ENCODE results near the gene NCAN. TPM values are rescaled to one million over a fixed set of nuclear protein-coding genes. Genes with fewer than 3 reads are reported as not detected.

NCAN gene
- not detected for total RNA-seq

DNA sequence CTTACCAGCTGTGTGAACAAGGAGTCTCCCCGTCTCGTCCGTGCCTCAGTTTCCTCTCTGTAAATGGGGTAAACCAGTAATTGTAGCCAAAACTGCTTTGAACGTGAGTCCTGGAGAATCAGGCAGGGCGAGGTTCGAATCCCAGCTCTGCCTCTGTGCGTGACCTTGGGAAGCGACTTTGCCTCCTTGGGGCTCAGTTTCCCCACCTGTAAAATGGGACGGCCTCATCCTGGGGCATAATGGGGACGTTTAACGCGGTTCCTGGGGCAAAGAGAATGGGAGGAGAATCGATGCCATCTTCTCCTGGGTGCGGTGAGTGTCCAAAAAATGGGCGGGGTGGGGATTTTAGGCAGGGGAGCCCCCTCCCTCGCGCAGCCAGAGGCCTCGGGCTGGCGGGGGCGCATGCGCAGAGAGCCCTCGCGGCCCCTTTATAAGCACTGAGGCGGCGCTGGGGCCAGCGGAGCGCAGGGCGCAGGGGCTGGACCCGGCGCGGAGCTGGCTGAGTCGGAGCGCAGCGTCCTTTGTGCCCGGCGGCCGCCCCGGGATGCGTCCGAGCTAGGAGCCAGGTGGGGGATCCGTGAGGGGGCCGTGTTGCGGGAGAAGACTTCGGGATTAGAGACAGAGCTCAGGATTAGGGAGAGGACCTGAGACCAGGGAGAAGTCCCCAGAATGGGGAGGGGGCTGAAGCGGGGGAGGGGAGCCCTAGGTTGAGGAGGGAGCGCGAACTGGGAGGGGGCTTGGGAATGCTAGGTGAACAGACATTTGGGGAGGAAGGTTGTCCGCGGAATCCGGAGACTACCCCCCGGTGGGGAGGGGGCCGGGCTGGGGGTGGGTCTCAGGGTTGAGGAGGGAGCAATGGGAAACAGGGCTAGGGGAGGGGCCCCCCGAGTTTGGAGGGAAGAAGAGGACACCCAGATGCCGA is at the start of gene NCAN:
NCAN (plus strand) TSS at position 460 of the 922 bp plus-strand sequence. CDS start 4,996 bp downstream, outside the sequence.
- Histone ChIP-seq H3K27me3 (ENCODE audit: control insufficient read depth in 3 of 3, insufficient read depth in 3 of 3, low read length in 3 of 3) (peaks cover 55 to 72% (median 58%) of the 10 kb centered on the region in 3 donors), H3K9ac (ENCODE audit: low read depth in 1 of 3, low read length in 3 of 3) (no peak within 1 kb of the TSS), H3K4me1 (ENCODE audit: control insufficient read depth in 3 of 3, insufficient read depth in 3 of 3, low read length in 3 of 3) (peaks cover 0 to 5% (median 0%) of the 10 kb centered on the region in 3 donors), H3K36me3 (ENCODE audit: control insufficient read depth in 3 of 3, insufficient read depth in 3 of 3, low read length in 3 of 3) (no peaks in the 10 kb centered on the region), H3K27ac (ENCODE audit: low read depth, low read length) (no peak within 1 kb of the TSS), H3K4me3 (ENCODE audit: low read length in 3 of 3) (no peak within 1 kb of the TSS), H3K9me3 (ENCODE audit: control insufficient read depth in 3 of 3, low read length in 3 of 3) (no peaks in the 10 kb centered on the region)

DNA sequence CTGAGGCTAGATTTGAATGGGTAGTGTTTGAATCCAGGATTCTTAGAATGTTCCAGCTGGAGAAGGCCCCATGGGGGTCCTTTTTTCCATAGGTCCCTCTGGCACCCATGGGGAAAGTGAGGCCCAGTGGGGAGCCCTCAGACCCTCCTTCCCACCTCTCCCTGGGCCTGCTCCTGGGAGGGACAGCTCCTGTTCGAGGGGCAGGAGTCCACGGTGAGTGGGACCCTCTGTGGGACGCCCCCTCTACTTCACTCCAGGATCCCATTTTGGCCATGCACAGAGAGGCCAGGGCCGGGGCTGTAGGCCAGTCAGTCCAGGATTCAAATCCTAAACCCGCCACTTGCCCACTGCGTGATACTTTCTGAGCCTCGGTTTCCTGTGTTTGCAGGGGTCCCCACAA is 49.3 kb upstream of the NCAN start:
- no peak overlapping the region for H3K27ac ChIP-seq (ENCODE audit: low read depth, low read length)
- H3K36me3 ChIP-seq (ENCODE audit: control insufficient read depth in 3 of 3, insufficient read depth in 3 of 3, low read length in 3 of 3) = no peaks in the 10 kb centered on the region
- H3K27me3 ChIP-seq (ENCODE audit: control insufficient read depth in 3 of 3, insufficient read depth in 3 of 3, low read length in 3 of 3) = no peaks in the 10 kb centered on the region
- no peak overlapping the region for H3K9ac ChIP-seq (ENCODE audit: low read depth in 1 of 3, low read length in 3 of 3)
- H3K9me3 ChIP-seq (ENCODE audit: control insufficient read depth in 3 of 3, low read length in 3 of 3) = no peaks in the 10 kb centered on the region
- no peak overlapping the region for H3K4me3 ChIP-seq (ENCODE audit: low read length in 3 of 3)
- no peaks in the 10 kb centered on the region for H3K4me1 ChIP-seq (ENCODE audit: control insufficient read depth in 3 of 3, insufficient read depth in 3 of 3, low read length in 3 of 3)

DNA sequence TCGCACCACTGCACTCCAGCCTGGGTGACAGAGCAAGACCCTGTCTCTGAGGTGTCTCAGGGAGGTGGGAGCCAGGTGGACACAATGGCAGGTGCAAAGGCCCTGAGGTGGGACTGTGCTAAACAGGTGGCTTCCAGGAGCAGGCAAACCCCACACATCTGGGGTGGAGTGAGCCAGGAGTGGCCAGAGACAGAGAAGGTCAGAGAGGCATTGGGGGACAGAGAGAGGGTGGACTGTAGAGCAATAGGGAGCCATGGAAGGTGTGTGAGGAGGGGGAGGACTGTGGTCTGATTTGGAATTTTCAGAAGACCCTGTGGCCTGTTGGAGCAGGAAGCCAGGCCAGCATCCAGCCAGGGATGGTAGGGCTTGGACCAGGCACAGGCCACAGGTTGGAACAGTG is 46.4 kb upstream of the NCAN start:
- Histone ChIP-seq H3K4me3 (ENCODE audit: low read length in 3 of 3) (no peak overlapping the region), H3K9me3 (ENCODE audit: control insufficient read depth in 3 of 3, low read length in 3 of 3) (no peaks in the 10 kb centered on the region), H3K36me3 (ENCODE audit: control insufficient read depth in 3 of 3, insufficient read depth in 3 of 3, low read length in 3 of 3) (peaks cover 0 to 3% (median 0%) of the 10 kb centered on the region in 3 donors), H3K27me3 (ENCODE audit: control insufficient read depth in 3 of 3, insufficient read depth in 3 of 3, low read length in 3 of 3) (no peaks in the 10 kb centered on the region), H3K27ac (ENCODE audit: low read depth, low read length) (no peak overlapping the region), H3K9ac (ENCODE audit: low read depth in 1 of 3, low read length in 3 of 3) (no peak overlapping the region), H3K4me1 (ENCODE audit: control insufficient read depth in 3 of 3, insufficient read depth in 3 of 3, low read length in 3 of 3) (peaks cover 6 to 10% (median 7%) of the 10 kb centered on the region in 3 donors)

DNA sequence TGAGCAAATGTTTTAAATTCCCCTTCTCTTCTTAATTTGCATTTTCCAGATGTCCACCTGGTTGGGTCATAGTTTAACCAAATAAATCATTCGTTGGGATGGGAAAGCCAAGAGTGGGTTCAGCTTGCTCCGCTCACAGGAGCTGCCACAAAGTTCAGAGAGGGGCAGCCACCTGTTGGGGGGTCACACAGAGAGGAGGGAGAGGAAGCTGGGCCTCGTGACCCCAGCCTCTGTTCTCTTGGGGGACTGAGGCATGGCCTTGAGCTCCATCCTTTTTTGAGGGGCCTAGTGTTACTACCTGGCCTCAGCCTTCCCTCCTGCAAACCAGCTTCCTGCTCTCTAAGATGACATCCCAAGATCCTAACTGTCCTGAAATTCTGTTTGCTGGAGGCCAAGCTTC is 44.1 kb upstream of the NCAN start:
- Histone ChIP-seq H3K27me3 (ENCODE audit: control insufficient read depth in 3 of 3, insufficient read depth in 3 of 3, low read length in 3 of 3) (no peaks in the 10 kb centered on the region), H3K9ac (ENCODE audit: low read depth in 1 of 3, low read length in 3 of 3) (no peak overlapping the region), H3K9me3 (ENCODE audit: control insufficient read depth in 3 of 3, low read length in 3 of 3) (no peaks in the 10 kb centered on the region), H3K4me3 (ENCODE audit: low read length in 3 of 3) (no peak overlapping the region), H3K27ac (ENCODE audit: low read depth, low read length) (no peak overlapping the region), H3K36me3 (ENCODE audit: control insufficient read depth in 3 of 3, insufficient read depth in 3 of 3, low read length in 3 of 3) (peaks cover 0 to 3% (median 0%) of the 10 kb centered on the region in 3 donors), H3K4me1 (ENCODE audit: control insufficient read depth in 3 of 3, insufficient read depth in 3 of 3, low read length in 3 of 3) (peaks cover 20 to 28% (median 22%) of the 10 kb centered on the region in 3 donors)

DNA sequence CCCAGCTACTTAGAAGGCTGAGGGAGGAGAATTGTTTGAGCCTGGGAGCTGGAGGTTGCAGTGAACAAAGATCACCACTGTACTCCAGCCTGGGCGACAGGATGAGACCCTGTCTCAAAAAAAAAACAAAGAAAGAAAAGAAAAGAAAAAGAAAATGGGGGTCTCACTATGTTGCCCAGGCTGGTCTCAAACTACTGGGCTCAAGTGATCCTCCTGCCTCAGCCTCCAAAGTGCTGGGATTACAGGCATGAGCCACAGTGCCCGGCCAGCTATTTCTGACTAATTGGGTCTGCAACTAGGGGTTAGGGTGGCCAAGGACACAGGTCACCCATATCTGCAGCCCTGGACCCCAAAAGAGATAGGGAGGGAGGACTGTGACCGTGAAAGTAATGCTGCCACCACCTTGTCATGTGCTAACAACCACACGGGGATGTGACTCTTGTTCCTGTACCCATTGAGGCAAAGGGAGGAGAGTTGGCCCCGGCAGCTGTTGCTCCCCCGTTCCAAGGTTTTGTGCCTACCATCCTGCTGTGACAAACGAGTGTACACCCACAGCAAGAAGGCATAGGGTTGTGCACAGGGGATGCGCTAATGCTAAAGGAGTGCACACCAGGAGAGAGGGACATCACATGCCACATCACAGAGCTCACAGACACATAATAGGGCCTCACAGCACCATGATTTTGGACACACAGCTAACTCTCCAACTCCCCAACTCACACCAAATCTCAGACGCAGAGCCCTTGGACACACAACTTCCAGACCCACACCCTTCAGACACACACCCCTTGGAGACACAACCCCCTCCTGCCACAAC is 42.3 kb upstream of the NCAN start:
- Histone ChIP-seq H3K4me3 (ENCODE audit: low read length in 3 of 3) (peak overlapping the region; percentile 7 to 71 (median 70)), H3K9me3 (ENCODE audit: control insufficient read depth in 3 of 3, low read length in 3 of 3) (no peaks in the 10 kb centered on the region), H3K27me3 (ENCODE audit: control insufficient read depth in 3 of 3, insufficient read depth in 3 of 3, low read length in 3 of 3) (no peaks in the 10 kb centered on the region), H3K27ac (ENCODE audit: low read depth, low read length) (no peak overlapping the region), H3K4me1 (ENCODE audit: control insufficient read depth in 3 of 3, insufficient read depth in 3 of 3, low read length in 3 of 3) (peaks cover 20 to 28% (median 22%) of the 10 kb centered on the region in 3 donors), H3K9ac (ENCODE audit: low read depth in 1 of 3, low read length in 3 of 3) (peak overlapping the region in 2 of 3 donors; percentile 22 to 71), H3K36me3 (ENCODE audit: control insufficient read depth in 3 of 3, insufficient read depth in 3 of 3, low read length in 3 of 3) (peaks cover 0 to 3% (median 0%) of the 10 kb centered on the region in 3 donors)

DNA sequence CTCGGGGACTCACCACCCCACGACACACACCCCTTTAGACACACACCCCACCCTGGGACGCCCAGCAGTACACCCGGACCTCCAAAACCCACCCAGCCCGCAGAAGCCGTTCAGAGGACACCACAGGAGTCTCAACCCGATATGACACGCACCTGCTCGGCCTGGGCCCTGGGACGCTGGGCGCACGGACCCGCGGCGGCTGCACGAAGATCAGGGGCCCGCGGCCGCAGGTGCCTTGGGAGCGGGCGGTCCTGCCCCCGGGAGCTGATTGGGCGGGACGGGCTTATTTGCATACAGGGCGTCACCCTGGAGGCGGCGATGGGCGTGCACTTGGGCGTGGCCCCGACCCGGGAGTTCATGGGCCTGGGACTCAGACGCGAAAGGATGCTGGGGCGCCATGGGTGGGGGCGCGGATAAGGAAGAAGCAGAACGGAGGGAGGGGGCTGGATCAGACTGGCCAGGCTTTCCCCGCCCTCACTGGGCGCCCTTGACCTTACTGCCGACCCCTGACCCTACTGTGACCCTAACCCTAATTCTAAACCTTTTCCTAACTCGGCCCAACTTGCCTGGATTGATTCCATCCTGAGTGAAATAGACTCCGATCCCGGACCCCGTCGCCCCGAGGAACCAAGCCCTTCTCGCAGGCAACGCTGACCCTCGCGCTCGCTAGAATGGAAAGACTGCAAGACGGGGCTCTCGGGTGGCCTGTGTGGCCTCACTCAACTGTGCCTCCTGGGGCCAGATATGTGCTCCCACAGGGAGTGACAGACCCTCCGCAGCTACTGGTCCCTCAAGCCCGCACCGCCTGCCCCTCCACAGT is 41.5 kb upstream of the NCAN start, which contains the start of gene MEF2B:
MEF2B (minus strand) TSS at position 211 of the 820 bp plus-strand sequence. CDS start 19,528 bp downstream, outside the sequence.
- H3K4me1 ChIP-seq (ENCODE audit: control insufficient read depth in 3 of 3, insufficient read depth in 3 of 3, low read length in 3 of 3) = peaks cover 20 to 28% (median 22%) of the 10 kb centered on the region in 3 donors
- no peak within 1 kb of the TSS for H3K27ac ChIP-seq (ENCODE audit: low read depth, low read length)
- H3K9ac ChIP-seq (ENCODE audit: low read depth in 1 of 3, low read length in 3 of 3) = peak within 1 kb of the TSS; percentile 22 to 71 (median 23)
- peak within 1 kb of the TSS; percentile 7 to 71 (median 70) for H3K4me3 ChIP-seq (ENCODE audit: low read length in 3 of 3)
- H3K9me3 ChIP-seq (ENCODE audit: control insufficient read depth in 3 of 3, low read length in 3 of 3) = no peaks in the 10 kb centered on the region
- H3K36me3 ChIP-seq (ENCODE audit: control insufficient read depth in 3 of 3, insufficient read depth in 3 of 3, low read length in 3 of 3) = peaks cover 0 to 3% (median 0%) of the 10 kb centered on the region in 3 donors
- no peaks in the 10 kb centered on the region for H3K27me3 ChIP-seq (ENCODE audit: control insufficient read depth in 3 of 3, insufficient read depth in 3 of 3, low read length in 3 of 3)

DNA sequence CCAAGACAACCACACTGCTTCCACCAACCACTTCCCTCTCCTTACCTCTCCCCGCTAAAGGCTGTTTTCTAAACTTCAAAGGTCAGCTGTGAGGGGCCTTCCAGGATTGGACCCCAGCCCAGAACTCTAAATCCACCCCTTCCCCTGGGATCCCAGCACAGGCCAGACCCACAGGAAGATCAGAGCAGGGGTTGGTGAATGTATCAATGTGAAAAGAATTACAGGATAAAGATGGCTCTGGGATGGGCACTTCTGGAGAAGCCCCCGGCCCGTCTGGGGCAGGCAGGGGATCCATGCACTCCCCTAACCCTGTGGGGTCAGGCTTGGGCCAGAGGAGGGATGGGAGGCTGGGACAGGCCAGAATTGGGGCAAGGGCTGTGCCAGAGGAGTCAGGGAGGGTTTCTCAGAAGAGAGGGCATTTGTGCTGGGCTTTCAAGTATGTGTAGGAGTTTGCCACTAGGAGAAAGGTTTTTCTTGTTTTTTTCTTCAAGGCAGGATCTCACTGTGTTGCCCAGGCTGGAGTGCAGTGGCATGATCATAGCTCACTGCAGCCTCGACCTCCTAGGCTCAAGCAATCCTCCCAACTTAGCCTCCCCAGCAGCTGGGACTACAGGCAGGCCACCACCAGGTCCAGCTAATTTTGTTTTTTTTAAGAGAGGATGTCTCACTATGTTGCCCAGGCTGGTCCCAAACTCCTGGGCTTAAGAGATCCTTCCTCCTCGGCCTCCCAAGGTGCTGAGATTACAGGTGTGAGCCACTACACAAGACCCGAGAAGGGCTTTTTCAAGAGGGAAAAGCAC is 40.7 kb upstream of the NCAN start:
- Histone ChIP-seq H3K27ac (ENCODE audit: low read depth, low read length) (no peak overlapping the region), H3K4me1 (ENCODE audit: control insufficient read depth in 3 of 3, insufficient read depth in 3 of 3, low read length in 3 of 3) (peaks cover 20 to 28% (median 22%) of the 10 kb centered on the region in 3 donors), H3K36me3 (ENCODE audit: control insufficient read depth in 3 of 3, insufficient read depth in 3 of 3, low read length in 3 of 3) (peaks cover 0 to 3% (median 0%) of the 10 kb centered on the region in 3 donors), H3K9ac (ENCODE audit: low read depth in 1 of 3, low read length in 3 of 3) (peak overlapping the region in 2 of 3 donors; percentile 50), H3K4me3 (ENCODE audit: low read length in 3 of 3) (no peak overlapping the region), H3K9me3 (ENCODE audit: control insufficient read depth in 3 of 3, low read length in 3 of 3) (no peaks in the 10 kb centered on the region), H3K27me3 (ENCODE audit: control insufficient read depth in 3 of 3, insufficient read depth in 3 of 3, low read length in 3 of 3) (no peaks in the 10 kb centered on the region)

DNA sequence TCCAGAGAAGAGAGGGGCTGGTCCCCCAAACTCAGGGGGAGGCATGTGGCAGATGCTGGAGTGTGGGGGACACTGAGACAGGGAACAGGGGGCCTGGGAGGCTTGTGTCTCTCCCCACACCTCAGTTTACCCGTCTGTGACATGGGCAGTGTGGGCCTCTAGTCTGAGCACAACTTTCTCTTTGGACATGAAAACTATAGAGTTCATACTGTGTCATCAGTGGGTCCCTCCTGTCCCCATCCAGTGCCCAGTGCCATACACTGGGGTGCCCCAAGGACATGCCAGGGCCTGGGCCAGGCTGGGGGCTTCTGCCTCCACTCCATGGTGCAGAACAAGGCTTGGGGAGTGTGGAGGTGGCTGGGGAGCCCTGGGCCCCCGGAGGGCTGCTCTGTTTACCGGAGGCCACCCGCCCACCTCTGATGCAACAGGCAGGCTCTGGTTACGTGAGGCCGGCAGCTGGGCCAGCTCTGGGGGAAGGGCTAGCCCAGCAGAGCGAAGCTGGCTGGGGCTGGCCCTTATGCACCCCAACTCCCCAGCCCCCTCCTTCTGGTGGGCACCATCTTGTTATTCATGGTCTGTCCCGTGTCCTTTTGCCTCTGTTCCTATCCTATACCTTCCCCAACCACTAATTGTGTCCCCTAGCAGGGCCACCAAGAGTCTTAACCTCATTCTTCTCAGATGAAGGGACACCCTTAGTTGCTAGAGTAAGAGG is 39.8 kb upstream of the NCAN start:
- Histone ChIP-seq H3K27me3 (ENCODE audit: control insufficient read depth in 3 of 3, insufficient read depth in 3 of 3, low read length in 3 of 3) (no peaks in the 10 kb centered on the region), H3K4me3 (ENCODE audit: low read length in 3 of 3) (peak overlapping the region in 2 of 3 donors; percentile 22 to 36), H3K27ac (ENCODE audit: low read depth, low read length) (no peak overlapping the region), H3K4me1 (ENCODE audit: control insufficient read depth in 3 of 3, insufficient read depth in 3 of 3, low read length in 3 of 3) (peaks cover 20 to 28% (median 22%) of the 10 kb centered on the region in 3 donors), H3K36me3 (ENCODE audit: control insufficient read depth in 3 of 3, insufficient read depth in 3 of 3, low read length in 3 of 3) (peaks cover 5 to 12% (median 9%) of the 10 kb centered on the region in 3 donors), H3K9ac (ENCODE audit: low read depth in 1 of 3, low read length in 3 of 3) (peak overlapping the region; percentile 43 to 50 (median 50)), H3K9me3 (ENCODE audit: control insufficient read depth in 3 of 3, low read length in 3 of 3) (no peaks in the 10 kb centered on the region)

All from skeletal muscle tissue (tissue), 4 donors.